NCI-H2107 treated with DMSO at 0.1 percent for 48 hours (cell line): Measurements from ENCODE around the gene UPK1B.

ENCODE experiments used
- DNase-seq: peaks from one replicate; lab custom pipeline; 2025; ENCODE audit not compliant: unreplicated experiment; lab: John Stamatoyannopoulos, UW

Gene UPK1B

GRCh38 chr3:119175872-119176756, 2.7 kb downstream of the UPK1B start:
- DNase-seq = no peak

DNA sequence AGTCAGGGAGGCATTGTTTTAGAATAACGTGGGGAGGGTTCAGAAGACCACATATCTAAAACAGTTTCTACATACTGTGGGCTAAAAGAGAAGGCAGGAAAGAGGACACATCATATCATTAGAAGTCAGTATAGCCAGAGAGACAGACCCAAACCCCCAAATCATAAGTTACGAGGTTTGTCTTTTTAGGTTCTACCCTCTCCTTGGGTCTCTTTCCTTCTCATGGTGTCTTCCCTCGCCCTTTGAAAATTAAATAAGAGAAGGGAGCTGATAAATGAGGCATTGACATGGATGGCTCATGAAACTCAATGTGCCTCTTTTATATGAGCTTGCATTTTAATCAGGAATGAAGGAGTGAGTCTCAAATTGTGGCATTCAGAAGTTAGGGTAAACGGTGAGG, 3.4 kb downstream of the UPK1B start:
- DNase-seq = no peak

GRCh38 chr3:119177321-119177720, 3.9 kb downstream of the UPK1B start:
- no peak for DNase-seq

DNA sequence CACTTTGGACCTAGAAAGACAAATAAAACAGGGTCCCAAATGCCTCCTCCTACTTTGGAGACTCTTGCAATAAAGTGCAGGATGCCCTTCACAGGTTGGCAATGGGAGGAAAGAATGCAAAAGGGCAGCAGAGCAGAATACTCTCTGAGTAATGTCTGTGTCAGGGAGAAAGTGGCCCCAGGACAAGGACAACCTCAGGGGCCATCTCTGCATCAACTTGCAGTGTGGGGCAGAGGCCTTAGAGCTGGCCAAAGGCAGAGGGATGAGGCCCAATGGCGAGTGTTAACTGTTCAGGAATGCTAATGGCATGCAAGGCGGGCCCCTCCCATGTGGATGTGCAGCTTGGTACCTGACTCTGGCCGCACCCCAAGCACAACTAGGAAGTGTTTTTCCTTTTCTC, 8.4 kb downstream of the UPK1B start:
- DNase-seq = no peak

- DNase-seq = no peak
Observed at GRCh38 chr3:119184111-119184510, 10.7 kb downstream of the UPK1B start.

DNA sequence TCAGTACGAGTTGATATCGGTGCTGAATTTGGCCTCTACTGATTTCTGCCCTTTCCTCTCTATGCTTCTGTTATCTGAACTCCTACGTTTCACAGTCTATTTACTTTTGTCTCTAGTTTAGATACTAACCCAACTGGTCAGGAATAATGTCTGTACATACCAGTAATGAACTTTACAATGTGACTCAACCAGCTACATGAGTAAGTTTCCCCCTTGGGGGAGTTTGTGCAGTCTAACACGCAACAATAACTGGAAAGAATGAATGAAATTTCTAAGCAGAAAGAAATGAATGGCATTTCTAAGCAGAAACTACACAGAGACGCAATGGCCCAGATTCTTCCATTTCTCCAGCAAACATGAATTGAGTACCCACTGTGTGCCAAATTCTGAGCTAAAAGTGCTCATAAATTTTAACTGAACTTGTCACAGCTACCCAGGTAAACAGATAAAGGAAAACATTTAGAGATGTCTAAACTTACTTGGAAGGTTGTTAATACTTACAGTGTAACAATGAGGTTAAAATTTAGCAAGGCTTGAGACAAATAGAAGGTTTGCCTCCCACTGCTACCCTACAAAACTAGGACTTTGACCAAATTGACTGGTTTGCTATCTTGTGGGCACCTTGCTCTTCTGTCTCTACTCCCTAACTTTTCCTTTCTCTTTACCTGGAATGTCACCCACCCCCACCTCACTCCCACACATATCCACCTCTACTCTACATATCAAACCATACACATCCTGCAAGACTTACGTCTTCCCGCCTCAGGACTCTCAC, 11.6 kb downstream of the UPK1B start:
- DNase-seq = no peak

GRCh38 chr3:119187266-119187665, 13.9 kb downstream of the UPK1B start:
- no peak for DNase-seq

GRCh38 chr3:119191800-119192199, 18.4 kb downstream of the UPK1B start:
- DNase-seq = no peak

GRCh38 chr3:119194237-119195150, 21.1 kb downstream of the UPK1B start:
- no peak for DNase-seq

DNA sequence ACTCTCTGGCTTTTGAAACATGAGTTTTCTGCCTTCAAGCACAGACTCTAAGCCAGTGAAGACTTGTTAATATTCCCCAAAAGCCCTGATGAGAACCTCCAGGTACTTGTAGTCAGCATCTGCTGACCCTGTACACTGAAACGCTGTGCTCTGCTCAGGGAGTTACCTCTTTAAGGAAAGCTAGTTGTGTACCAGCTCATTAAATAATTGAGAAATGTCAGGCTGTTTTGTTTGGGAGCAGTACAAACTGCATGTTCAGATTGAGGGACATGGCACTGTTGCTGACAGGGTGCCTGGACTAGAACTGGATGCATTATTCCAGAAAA, 21.7 kb downstream of the UPK1B start:
- no peak for DNase-seq

GRCh38 chr3:119195911-119196310, 22.5 kb downstream of the UPK1B start:
- DNase-seq = no peak

DNA sequence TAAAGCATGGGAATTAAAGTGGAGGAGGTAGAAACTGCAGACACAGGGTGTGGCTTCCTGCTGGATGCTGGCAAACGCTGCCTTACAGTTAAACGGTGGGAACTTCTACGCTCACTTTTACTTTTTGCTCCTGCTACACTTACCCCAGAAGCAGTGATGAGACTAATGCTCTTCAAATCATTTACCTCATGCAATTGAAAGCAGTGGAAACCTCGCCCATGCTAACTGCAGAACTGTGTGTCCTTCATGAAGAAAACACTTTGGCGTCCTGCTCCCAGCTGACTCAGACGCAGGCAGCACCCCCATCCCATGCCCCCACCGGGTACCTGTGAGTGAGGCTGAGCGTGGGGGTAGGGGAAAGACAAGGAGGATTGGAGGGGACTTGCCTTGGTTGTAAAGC, 31.8 kb downstream of the UPK1B start:
- no peak for DNase-seq

DNA sequence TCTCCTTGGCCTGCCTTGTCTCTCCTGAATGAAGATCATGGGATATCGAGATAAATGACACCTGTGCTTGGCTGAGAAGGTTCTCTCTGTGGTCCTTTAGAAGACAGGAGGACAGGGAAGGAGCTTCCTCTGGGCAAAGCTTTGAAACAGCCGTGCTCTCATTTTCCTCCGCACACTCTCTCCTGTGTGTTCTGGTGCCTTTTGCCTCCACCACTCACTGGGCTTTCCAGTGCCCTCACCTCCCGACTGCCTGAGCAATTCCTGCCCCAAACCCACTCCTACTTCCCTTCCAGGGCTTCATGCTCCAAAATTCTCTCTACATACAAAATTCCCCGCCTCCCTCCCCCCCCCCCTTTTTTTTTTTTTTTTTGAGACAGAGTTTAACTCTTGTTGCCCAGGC, 32.3 kb downstream of the UPK1B start:
- no peak for DNase-seq

GRCh38 chr3:119206611-119207511, 33.5 kb downstream of the UPK1B start:
- DNase-seq = no peak

- no peak for DNase-seq
Observed at GRCh38 chr3:119207512-119207875, 34.1 kb downstream of the UPK1B start.

- no peak for DNase-seq
Observed at GRCh38 chr3:119211193-119211592, 37.8 kb downstream of the UPK1B start.

- no peak for DNase-seq
Observed at GRCh38 chr3:119211803-119212202, 38.4 kb downstream of the UPK1B start.

GRCh38 chr3:119219069-119219468, 45.7 kb downstream of the UPK1B start:
- no peak for DNase-seq

DNA sequence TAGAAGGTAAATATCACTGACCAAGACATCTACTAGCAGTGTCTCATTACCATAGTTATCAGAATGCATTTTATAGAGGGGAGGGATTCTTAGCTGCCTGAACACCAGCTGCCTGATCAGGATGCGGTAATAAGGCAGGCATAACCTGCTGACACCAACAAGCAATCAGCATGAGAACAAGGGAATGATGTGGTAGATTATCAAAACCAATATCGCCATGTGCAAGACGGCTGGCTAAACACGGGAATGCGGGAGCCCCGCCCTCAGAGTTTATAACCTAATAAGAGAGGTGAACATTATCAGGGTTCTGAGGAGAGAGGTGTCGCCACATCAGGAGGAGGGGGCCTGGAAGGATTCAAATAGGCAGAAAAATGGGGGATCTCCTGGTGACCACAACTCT, 46.8 kb downstream of the UPK1B start:
- DNase-seq = no peak

GRCh38 chr3:119220970-119221667, 47.7 kb downstream of the UPK1B start:
- DNase-seq = no peak
